Effector CD8-positive, alpha-beta T cell (primary cell): ENCODE measurements around the gene CD53.

Experiments used
- DNase-seq: peaks from one replicate; lab custom pipeline; 2025; lab: John Stamatoyannopoulos, UW

The CD53 gene

DNA sequence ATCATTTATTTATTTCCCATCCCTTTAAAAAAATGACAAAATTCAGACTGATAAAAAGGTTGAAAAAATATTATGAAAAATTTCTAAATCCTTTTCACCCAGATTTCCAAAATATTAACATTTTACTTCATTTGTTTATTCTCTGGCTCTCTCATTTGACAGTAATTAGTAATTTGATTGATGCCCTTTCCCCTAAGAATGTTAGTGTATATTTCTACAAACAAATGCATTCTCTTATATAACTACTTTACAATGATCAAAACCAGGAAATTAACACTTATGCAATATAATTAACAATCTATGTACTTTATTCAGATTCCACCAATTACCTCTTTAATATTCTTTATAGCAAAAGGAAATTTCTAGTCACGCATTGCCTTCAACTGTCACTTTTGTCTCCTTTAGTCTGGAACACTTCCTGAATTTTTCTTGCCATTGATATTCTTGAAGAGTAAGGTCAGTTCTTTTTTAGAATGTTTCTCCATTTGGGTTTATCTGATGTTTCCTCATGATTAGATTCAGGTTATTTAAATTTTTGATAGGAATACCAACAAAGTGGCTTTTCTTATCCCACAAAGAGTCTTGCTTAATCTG, 3.9 kb downstream of the CD53 start:
- DNase-seq = no peak

DNA sequence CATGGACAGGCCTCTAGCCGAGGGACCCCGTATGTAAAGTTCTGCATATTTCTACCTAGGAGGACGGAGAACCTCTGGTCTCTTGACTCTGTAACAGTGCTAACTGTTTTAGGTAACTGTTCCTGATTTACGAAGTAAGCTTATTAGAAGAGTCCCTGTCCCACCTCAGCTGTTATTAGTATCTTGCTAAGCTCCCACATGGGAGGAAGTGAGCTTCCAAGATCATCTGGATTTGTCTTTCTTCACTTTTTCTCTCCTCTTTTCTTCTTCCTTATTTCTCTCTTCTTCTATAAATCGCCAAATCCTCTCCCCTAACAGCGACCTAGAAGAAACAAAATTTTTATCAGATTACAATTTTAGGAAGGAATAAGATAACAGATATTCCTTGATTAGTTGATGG, 4.4 kb downstream of the CD53 start:
- no peak for DNase-seq

DNA sequence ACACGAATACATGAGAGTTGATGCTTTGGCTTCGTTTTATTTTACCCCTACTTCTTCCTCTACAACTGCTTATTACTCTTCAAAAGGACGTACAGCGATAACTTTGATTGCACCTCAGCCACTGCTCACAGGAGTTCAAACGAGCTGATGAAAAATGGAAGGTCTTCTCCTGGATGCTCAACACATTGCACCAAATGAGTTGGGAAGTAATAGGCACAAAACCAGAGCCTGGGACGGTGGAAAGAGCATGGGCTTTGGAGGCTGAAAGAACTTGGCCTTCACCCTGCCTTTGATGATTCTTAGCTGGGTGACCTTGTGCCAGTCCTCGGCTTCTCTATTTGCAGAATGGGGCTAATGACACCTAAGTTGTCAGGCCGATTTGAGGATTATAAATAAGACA, 4.8 kb downstream of the CD53 start:
- no peak for DNase-seq

DNA sequence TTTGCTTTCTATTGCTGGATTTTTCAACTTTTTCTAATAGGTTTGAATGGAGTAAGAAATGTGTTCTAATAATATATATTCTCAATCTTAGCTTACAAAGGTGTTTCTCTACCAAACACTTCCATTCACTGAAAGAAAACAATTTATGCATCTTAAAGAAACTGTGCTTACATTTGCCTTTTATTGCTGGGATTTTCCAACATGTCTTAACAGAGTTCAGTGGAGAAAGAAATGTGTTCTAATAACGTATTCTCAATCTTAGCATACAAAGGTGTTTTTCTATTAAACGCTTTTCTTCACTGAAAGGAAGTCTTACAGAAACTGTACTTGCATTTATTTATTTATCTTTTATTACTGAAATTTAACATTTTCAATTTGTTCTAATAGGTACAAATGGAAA, 5.6 kb downstream of the CD53 start:
- no peak for DNase-seq

DNA sequence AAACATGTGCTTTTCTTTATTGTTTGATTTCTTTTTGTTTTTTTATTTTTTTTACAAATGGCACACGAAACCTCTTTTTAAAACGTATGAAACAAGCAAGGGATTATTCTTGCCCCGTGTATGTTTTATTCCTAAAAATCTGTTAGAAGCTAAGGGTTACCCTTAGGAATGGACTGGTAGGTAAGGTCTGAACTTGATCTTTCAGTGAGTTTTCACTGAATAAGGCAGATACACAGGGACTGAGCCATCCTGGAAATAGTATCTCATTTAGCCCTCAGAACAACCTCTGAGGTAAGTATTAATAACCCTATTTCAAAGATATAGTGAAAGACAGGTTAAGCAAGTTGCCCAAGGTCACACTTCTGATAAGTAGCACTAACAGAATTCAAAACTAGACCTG, 6.0 kb downstream of the CD53 start:
- DNase-seq = no peak

DNA sequence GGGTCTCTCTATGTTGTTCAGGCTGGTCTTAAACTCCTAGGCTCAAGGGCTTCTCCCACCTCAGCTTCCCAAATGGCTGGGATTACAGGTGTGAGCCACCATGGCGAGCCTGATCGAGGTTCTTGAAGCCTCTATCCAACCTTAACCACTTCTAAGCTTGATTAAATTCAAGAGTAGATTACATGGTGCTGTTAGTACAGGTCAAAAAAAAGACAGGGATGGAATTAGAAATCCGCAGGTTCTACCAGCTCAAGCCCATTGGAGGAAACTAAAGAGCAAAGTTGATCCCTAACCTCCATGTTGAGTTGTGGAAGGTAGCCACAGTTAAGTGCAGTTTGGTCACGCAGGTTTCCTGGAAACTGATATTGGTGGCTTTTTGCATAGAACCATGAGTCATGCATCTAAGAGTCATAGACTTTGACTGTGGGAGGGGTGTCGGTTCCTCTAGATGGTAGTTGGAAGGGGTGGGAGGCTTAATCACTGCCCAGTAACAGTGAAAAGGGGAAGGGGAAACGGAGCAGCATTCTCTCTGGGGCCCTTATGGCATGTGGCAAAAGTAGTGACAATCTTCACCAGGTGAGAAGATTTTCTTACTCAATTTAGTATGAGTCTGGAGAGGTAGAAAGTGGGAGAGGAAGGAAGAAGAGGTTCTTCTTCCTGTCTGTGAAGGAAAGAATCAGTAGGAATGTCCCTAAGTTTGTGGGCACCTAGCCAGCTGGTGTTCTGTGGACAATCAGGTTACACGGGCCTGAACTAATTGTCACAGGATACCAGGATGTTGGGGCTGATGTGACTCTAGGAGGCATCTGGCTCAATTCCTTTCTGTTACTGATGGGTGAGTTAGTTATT, 7.0 kb downstream of the CD53 start:
- no peak for DNase-seq

DNA sequence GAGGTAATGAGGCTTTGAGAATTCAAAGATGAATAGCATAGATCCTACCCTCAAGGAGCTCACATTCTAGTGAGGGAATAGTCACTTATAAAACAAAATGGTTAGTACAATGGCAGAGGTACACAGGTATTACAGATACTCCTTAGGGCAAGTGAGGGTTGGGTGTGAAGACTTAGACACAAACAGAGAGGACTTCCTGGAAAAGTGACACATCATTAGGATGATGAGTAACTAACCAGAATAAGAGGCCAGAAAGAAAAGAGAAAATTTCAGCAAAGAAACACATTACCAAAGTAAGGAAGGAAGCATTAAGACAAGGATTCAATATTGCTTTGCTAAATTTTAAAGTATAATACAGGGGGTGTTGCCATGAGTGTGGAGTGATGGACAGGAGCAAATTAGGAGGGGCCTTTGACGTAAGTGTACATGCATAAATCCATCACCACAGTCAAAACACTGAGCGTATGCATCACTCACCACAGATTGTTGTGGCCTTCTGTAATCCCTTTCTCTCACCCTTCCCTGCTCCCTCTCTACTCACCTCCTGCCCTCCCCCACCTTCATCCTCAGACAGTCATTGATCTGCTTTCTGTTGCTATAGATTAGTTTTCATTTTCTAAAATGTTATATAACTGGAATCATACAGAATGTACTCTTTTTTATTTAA, 7.9 kb downstream of the CD53 start:
- DNase-seq = no peak

DNA sequence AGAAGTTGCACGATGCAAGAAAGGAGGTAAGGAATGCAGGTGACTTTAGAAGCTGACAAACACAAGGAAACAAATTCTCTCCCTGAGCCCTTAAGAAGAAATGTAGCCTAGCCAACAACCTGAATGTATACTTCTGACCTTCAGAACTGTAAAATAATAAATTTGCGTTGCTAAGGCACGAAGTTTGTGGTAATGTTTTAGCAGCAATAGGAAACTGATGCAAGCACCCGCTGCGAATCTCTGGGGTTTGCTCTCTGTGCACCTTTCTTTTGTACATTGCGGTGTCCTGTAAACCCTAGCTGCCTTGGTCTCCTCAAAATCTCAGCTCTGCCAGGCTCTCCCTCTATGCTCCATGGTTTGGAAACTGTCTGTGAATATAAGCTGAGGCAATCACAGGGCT, 15.1 kb downstream of the CD53 start:
- DNase-seq = no peak

DNA sequence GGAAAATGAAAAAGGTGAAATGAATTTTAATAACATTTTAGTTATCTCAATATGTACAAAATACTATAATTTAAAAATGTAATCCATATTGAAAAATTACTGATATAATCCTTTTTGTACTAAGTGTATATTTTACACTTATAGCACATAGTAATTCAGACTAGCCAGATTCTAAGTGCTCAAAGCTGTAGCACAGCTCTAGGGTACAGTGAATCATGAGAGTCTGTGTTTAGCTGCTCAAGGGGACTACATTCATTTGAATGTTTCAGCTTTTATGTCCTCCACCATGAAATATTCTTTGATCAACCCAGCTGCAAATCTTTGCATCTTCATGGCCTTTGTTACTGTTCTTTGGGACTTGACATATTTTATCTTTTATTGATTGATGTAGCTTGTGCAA, 15.7 kb downstream of the CD53 start:
- no peak for DNase-seq

DNA sequence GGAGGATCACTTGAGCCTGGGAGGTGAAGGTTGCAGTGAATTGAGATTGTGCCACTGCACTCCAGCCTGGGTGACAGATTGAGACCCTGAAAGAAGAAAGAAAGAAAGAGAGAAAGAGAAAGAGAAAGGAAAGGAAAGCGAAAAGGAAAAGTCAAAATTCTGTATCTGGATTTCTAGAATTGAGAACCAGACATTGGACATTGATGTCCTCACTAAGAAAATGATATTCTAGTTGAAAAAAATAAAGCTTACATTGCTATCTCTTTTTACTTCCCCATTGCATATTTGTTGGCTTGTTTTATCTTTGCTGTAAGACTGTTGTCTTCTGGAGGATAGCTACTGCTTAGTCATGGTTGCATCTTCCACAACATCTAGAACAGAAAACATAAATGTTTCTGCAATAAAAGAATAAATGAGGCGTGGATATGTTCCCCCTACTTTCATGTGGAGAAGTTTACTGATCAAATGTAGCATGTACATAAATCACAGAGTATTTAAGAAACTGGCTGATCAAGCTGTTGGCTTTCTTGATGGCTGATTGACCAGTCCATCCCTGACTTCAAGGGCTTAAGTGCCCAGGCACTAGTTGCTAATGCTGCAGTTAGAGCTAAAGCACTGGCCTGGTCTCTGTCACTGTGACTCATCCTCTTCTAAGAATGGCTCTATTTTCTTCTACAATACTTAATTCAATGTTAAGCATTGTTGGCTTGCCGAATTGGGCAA, 17.7 kb downstream of the CD53 start:
- no peak for DNase-seq

DNA sequence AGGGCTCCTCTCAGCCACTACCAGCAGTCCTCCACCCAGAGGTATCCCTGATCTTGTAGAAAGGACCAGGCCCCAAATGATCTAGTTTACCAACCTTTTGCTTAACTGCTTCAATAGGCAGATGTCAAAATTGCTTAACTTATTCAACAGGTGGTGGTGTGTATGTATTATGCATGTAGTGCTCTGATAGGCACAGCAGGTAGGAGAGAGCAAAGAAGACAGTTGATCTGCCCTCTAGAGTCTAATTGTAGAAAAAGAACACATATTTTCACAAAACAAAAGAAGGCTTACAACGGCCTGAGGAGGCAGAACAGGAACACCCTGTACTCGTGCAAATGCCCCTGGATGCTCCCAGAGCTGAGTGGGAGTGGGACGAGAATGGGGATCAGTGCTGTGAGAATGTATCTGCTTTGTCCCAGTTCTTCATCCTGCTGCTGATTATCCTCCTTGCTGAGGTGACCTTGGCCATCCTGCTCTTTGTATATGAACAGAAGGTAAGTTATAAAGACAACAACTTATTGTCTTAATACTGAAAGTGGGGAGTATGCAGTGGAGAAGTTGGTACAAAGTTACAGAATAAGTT, 21.1 kb downstream of the CD53 start:
- no peak for DNase-seq

DNA sequence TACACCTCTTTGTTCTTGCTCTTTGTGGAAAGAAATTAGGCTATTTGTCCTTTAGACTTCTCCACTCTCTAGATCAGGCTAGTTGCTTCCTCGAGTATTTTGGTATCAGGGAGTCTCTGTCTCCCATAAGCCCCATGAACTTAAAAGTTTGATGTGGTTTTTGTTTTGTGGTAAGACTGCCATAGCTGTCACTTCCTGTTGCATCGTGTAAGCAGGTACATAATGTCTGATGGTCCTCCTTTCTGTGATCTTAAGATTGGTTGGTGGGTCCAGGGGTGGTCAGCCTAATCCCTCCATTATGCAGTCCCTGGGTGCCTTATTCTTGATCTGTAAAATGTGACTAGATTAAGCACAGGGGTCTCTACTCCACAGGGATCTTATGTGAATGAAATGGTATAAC, 23.1 kb downstream of the CD53 start:
- DNase-seq = no peak

DNA sequence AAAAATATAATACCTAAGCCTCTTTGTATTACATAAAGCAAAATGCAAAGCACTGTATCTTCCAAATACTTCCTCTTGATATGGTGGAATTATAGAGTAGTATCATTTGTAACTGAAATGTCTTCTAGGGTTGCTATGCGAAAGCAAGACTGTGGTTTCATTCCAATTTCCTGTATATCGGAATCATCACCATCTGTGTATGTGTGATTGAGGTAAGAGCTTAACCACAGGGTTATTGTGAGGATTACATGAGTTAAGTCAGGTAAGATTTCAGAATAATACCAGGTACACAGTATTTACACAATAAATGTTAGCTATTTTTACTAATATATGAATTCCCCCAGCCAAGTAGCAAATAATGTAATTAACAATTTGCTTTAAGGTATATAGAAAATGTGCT, 24.7 kb downstream of the CD53 start:
- no peak for DNase-seq

DNA sequence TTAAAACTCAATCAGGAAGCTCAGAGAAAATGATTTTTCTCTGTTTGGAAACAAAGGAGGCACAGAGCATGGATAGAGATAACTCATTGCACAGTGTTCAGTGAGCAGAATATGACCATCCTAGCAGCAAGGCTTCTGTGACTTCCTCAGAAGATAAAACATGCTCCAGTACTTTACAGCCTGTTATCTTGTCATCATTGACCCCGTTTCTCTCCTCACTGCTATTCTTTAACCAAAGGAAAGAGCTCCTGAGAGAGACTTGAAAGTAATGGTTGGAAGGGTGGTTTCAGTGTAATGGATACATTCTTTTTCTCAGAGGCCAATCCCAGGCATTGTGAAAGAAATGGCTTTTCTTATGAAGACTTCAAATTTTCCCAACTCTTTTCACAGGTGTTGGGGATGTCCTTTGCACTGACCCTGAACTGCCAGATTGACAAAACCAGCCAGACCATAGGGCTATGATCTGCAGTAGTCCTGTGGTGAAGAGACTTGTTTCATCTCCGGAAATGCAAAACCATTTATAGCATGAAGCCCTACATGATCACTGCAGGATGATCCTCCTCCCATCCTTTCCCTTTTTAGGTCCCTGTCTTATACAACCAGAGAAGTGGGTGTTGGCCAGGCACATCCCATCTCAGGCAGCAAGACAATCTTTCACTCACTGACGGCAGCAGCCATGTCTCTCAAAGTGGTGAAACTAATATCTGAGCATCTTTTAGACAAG, 25.9 kb downstream of the CD53 start:
- DNase-seq = no peak

DNA sequence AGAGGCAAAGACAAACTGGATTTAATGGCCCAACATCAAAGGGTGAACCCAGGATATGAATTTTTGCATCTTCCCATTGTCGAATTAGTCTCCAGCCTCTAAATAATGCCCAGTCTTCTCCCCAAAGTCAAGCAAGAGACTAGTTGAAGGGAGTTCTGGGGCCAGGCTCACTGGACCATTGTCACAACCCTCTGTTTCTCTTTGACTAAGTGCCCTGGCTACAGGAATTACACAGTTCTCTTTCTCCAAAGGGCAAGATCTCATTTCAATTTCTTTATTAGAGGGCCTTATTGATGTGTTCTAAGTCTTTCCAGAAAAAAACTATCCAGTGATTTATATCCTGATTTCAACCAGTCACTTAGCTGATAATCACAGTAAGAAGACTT, 26.5 kb downstream of the CD53 start:
- DNase-seq = no peak

DNA sequence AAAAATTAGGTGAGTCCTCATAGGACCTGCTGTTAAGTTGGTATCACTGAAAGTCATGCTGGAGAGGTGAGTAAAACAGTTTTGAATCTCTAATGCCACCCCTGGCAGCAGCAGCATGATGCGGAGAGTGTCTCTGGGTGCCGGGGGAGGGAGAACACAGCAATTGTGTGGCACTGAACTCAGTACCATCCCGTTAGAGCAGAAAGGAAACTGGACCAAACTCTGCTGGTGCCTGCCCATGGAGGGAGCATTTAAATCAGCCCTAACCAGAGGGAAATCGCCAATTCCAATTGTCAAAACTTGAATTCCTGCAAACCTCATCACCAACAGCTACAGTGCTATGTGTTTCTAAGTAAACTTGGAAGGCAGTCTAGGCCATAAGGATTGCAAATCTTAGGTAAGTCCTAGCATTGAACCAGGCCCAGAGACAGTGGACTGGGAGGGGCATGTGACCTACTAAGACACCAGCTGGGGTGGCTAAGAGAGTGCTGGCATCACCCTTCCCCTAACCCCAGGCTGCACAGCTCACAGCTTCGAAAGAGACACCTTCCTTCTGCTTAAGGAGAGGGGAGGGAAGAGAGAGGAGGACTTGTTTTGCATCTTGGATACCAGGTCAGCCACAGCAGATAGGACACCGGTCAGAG, 30.0 kb downstream of the CD53 start:
- no peak for DNase-seq

DNA sequence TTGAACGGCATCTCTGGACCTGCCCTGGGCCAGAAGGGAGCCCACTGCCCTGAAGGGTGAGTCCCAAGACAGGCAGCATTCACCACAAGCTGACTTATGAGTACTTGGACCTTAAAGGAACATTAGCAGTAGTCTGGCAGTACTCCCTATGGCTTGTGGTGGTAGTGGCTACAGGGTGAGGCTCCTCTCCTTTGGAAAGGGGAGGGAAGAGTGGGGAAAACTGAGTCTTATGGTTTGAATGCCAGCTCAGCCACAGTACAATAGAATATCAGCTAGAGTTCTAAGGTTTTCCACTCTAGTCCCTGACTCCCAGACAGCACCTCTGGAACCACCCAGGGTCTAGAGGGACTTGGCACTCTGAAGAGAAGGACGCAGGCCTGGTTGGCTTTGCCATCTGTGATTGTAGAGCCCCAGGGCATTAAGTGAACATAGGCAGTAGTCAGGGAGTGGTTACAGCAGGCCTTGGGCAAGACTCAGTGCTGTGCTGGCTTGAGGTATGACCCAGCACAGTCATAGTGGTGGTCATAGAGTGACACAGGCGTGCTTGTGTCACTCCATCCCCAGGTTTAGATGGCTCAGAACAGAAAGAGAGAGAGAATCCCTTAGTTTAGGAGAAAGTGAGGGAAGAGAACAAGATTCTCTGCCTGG, 31.0 kb downstream of the CD53 start:
- no peak for DNase-seq

DNA sequence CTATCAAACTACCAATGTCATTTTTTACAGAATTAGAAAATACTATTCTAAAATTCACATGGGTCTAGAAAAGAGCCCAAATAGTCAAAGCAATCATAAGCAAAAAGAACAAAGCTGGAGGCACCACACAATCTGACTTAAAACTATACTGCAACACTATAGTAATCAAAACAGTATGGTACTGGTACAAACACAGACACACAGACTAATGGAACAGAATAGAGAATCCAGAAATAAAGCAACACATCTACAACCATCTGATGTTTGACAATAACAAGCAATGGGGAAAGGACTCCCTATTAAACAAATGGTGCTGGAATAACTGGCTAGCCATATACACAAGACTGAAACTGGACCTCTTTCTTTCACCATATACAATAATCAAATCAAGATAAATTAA, 39.8 kb downstream of the CD53 start:
- no peak for DNase-seq

DNA sequence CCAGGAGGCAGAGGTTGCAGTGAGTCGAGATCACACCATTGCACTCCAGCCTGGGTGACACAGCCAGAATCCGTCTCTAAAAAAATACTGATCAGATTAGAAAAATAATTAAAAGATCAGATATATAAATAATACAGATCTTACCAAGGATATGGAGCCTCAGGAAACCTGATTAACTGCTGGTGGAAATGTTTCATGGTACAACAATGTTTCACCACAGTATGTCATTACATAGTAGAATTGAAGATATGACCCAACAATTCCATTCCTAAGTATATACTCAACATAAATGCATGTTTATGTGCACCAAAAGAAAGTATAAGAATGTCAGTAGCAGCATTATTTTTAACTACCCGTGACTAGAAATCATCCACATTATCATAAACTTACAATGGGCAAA, 41.7 kb downstream of the CD53 start:
- DNase-seq = no peak

DNA sequence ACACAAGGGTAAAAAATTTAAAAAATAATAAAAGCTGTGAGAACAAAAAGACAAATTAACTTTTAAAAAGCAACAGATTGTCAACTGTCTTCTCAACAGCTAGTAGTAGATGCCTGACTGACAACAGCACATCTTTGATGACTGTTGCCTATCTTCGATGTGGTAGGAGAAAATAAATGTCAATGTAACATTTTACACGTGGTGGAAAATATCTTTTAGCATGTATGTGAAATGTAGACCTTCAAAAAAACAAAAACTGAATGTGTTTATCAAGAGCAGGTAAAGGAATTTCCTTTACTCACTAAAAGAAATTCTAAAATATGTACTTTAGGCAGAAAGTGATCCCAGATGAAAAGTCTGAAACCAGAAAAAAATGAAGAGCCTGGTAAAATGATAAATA, 42.9 kb downstream of the CD53 start:
- no peak for DNase-seq

DNA sequence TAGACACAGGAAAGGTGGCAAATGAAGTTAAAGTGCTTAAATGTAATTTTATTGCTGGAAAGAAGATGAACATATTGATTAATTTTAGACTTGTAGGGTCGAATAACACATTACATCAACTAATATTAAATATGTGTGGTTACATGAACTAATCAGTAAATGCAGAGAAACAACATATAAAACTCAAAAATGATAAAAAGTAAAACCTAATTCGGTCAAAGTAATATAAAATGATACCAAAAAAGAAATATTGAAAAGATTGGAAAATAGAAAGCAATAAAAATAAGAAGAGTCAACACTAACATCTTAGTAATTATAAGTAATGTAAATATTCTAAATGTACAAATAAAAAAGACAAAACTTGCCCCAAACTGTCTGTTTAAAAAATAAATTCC, 43.3 kb downstream of the CD53 start:
- DNase-seq = no peak
